NCI-H128 (cell line): ENCODE measurements around the gene DYNLRB1.

Source experiments
- DNase-seq: peaks from one replicate; lab custom pipeline; 2025; ENCODE audit not compliant: unreplicated experiment; lab: John Stamatoyannopoulos, UW

DYNLRB1 gene

DNA sequence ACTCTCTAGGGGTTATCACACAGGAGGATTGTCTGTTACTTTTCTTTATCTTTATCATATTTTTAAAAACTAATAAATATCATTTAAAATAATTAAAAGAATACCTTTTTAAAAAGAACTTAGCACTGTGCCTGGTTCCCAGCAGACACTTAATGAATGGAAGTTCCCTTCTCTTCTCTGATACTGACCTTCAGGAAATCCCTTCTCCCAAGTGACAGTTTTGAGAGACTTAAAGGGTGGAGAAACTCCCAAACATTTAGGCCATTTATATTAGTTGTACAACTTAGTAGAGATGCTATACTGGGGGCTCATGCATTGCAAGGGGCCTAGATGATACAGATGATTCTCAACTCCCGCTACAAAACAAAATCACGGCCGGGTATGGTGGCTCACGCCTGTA lies 60.8 kb downstream of the DYNLRB1 start:
- no peak for DNase-seq

DNA sequence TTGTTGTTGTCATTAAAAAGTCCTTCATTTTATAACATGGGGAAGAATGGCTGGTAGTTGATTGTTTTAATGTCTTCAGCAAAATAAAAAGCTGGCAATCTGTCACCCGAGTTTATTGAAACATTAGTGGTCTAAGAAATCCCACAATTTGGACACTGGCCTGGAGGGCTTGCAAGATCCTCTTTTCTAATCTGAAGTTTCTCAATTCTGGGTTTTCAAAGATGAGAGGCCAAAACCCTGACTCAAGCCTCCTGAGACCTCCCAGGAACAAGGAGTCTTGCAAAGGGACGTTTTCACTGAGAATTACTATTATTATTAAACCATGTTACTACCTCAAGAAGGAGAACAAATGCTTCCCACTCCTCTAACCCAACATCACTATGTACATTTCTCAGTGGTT lies 61.8 kb downstream of the DYNLRB1 start:
- no peak for DNase-seq

DNA sequence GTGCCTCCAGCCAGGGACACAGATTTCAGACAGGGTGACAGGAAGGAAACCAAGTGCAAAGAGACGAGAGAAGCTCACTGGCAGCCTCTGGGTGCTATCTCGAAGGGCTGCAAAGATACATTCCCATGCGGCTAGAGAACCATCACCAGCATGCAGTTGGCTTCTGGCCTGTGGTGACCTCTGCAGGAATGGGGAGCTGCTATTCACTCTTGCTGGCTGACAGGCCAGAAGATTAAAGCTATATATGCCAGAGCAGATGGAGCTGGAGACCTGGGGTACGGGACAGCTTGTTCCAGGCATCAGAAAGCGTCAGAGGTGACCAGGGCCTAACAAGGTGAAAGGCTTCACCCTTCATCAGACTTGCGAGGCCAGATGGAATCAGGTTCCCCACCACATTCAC lies 62.3 kb downstream of the DYNLRB1 start:
- no peak for DNase-seq

DNA sequence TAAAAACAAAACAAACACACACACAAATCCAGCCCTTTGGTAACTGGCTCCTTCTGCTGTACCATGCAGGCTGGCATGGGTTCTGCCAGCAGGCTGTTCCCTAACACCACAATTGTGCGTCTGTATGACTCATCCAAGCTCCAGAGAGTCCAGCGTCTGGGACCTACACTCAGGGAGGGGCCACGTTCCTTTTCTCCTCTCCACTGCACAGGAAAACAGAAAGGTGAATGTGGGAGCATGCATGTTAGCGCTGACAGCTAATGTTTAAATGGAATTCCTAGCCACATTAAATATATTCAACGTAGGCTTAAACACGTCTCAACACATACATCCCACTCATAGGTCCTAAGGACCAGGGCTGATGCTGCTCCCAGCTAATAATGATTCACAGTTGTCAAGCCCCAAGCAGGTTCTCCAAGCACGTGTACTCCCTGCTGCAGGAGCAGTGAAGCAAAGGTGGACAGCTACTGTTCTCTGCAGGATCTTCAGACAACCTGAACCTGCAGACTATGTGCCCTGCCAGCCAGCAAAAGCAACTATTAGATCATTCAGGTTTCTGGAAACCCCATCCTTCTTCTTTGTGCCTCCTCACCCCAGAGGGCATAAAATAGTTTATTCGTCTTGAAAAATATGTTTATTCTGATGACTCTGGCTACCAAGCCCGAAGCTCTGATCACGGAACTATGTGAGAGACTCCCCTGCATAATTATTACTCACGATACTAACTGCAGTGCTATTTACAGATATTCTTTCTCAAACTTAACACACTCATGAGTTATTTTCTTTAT lies 63.2 kb downstream of the DYNLRB1 start:
- no peak for DNase-seq

DNA sequence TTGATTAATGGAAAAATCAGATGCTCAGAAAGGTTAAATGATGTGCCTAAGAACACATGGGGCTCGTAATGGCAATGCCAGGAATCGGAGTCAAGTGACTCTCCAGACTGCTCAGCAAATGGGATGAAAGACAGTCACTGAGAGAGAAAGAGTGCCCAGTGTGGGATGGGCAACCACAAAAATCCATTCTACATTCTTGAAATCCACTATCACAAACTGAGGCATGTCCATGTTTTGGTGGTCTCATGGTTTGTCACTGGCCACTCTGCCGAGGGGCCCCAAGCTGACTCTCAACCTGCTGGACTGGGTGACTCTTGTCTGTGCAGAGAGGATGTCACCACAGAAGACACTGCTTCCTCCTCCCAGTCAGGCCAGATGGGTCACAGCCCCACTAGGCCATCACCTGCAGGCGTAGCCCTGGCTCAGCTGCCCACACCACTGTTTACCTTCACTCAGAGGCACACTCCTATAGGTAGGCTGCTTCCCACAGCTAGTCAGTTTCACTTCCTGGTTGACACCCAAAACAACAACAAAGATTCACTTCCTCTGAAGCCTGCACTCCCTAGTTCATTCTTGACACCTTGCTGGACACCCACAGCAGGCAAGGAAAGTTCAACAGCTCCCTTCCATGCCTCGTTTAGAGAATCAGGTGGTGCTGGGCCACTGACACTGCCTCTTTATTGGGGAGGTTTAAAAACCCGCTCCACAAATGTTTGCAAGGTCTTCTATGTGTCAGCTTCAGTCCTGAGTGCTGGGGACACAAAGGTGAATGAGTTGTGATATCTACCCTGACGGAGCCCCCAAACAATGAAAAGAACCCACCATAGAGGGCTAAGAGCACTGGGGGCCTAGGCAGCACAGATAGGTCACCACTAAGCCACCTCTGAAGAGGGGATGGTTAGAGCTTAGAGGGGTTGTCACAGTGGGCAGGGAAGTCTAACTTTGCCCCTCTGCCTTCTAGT lies 64.0 kb downstream of the DYNLRB1 start:
- no peak for DNase-seq

DNA sequence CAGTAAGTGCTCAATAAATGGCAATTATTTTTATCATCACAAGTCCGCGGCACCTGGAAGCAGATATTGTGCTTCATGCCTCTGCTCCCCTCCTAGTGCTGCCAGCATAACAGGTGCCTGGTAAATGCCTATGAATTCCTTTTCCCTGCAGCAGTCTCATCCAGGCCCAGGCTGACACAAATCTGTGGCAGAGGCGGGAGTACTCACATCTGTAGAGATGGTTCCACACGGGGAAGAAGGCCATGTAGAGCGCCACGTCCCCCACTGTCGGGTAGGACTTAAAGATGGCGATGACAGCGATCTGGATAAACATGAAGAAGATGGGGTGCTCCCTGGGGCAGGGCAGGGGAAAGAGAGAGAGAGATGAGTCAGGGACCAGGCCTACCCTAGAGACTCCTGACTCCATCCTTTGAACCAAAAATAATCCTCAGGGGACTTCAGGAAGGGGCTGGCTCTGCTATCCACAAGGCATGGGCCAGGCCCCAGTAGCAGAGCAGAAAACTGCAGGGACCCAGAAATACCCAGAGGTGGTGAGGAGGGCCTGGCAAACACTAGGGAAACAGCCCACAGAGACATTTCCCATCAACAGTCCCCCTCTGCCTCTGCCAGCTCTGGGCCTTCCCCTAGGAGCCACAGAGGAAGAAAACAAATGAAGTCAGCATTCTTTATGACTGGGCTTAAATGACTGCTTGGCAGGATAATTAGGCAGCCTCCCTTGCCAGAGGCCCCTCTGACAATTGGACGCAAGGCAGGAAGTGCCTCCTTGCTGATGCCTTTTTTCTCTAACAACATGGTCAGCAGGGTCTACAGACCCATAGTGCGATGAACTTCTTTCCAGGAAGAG lies 65.3 kb downstream of the DYNLRB1 start:
- no peak for DNase-seq

DNA sequence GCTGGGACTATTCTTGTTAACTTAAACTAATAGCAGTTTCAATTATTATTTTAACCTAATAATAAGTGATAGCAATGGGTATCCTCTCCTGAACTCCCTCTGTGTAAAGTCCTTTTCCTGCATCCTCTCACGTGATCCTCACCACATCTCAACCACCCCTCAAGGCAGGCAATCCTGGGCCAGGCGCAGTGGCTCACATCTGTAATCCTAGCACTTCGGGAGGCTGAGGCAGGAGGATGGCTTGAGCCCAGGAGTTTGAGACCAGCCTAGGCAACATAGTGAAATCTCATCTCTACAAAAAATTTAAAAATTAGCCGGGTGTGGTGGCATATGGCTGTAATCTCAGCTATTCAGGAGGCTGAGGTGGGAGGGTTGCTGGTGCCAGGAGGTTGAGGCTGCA lies 66.0 kb downstream of the DYNLRB1 start:
- no peak for DNase-seq

DNA sequence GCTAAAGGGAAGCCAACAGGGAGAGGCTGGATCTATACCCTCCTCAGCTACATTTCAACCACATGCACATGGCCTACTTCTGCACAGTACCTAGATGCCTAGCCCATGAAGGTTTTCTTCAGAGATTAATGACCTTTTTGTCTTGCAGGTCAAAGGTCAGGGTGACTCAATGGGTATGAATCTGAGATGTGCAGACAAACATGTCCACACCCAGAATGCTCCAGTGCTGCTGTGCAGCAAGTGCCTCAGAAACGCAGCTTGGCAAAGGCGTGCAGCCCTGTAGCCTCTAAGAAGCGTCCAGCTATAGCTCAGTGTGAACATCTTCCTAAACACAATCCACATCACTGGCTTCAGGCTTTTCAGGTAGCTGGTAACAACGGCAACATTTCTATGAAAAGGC lies 66.7 kb downstream of the DYNLRB1 start:
- no peak for DNase-seq

DNA sequence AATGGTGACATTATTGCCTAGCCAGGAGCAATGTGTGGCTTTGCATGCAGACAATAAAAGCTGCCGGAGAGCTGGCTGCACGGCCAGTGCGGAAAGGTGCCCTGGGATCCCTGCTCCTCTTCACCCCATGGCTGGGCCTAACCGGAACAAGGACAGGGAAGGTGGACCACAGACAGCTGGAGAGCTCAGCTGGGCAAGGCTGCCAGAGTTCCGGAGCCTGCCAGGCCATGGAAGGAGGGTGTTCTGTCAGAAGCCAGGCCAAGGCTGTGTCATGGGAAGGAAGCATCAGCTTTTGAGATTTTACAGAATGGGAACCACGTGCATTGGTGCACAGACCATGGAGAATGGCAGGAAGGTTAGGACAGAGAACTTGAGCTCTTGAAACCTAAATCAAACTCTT lies 67.3 kb downstream of the DYNLRB1 start:
- no peak for DNase-seq

DNA sequence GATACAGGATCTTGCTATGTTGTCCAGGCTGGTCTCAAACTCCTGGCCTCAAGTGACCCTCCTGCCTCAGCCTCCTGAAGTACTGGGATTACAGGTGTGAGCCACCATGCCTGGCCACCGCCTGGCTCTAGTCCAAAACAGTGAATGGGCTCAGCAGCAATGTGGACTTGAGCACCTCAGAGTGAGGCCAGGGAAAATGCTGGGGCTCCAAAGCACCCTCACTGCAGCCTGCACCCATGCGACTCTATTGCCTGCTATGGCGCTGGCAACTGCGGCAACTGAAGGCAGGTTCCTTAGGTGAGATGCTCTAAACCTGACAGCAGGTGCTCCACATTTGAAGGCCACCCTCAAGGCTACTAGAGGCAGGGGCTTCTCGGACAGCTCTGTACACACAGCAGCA lies 68.8 kb downstream of the DYNLRB1 start:
- no peak for DNase-seq

DNA sequence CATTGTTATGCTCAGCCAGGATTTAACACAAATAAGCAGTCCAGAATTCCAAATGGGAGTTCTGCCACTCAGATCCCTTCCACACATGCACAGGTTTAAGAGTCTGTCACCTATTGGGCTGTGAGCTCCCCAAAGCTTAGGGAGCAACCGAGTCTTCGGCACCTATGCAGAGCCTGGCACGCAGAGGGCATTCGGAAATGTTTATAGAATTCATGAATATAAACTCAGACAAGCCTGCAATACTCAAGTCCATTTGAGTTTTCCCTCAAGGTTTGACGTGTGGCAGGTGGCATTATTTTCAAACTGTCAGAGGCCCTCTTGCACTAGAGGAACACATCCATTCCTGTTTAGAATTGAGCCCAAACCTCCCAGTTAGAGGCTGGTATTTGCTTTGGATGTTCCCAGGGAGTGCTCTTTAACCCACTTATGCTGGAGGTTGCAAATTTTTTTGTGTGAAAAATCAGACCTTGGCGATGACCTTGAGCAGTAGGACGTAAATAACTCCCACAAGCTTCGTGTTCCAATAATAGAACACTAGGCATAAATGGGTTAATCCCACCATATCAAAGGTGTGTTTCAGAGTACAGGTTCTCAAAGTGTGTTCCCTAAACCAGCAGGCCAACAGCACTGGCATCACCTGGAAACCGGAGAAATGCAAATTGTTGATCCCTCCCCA lies 70.4 kb downstream of the DYNLRB1 start:
- DNase-seq = no peak
